GM12864 (cell line): ENCODE measurements around the gene PAPPA.

Experiments
- DNase-seq: peaks from one replicate; pipeline ENCODE4 v3.0.0-alpha.2; 2011; ENCODE audit warnings: low read depth
- H3K4me3 ChIP-seq: 2 replicates; pipeline ENCODE4 v1.5.1; 2011; ENCODE audit warnings: mild to moderate bottlenecking, low read depth, low read length, control low read depth
- TF ChIP-seq, protein P1 (sequence below): IDR thresholded peaks from 2 replicates; pipeline ENCODE4 v1.5.1; 2011; ENCODE audit warnings: low read depth, mild to moderate bottlenecking, moderate library complexity, low read length, control low read depth, inconsistent platforms; ENCODE audit errors: missing control alignments

PAPPA gene

DNA sequence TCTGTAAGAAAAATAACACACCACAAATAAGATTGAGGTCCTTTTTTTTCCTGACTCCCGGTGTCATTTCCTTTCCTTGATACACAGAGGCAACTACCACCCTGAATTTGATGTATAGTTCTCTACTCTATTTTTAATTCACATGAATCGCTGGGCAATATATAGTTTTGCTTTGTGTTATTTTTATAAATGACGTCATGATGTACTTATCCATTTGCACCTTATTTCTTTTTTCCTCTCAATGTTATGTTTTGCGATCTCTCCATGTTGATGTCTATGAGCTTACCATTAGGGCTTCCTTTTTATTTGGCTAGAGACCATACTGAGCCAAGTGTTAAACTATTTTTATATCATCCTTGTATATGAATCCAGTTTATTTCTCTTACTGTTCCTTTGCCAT lies 175.9 kb downstream of the PAPPA start:
- no peak for DNase-seq
- H3K4me3 ChIP-seq = no peak overlapping the region
- TF ChIP-seq, protein P1, sequence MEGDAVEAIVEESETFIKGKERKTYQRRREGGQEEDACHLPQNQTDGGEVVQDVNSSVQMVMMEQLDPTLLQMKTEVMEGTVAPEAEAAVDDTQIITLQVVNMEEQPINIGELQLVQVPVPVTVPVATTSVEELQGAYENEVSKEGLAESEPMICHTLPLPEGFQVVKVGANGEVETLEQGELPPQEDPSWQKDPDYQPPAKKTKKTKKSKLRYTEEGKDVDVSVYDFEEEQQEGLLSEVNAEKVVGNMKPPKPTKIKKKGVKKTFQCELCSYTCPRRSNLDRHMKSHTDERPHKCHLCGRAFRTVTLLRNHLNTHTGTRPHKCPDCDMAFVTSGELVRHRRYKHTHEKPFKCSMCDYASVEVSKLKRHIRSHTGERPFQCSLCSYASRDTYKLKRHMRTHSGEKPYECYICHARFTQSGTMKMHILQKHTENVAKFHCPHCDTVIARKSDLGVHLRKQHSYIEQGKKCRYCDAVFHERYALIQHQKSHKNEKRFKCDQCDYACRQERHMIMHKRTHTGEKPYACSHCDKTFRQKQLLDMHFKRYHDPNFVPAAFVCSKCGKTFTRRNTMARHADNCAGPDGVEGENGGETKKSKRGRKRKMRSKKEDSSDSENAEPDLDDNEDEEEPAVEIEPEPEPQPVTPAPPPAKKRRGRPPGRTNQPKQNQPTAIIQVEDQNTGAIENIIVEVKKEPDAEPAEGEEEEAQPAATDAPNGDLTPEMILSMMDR = no peak

DNA sequence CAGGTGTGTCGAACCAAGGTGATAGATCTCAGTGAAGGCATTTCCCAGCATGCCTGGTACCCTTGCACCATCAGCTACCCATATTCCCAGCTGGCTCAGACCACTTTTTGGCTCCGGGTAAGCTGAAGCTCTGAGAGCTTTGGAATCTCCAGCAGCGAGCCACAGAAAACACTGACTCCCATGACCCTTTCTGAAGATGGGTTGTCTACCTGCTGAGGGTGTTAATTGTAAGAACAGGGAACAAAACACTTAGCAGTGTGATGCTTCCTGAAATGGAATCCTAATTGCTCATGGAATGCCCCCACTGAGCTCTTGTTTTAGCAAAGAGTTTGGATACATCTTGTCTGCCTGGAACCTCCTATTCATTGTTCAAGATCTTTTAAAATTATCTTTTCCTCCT lies 177.7 kb downstream of the PAPPA start:
- TF ChIP-seq, protein P1 = no peak
- no peak for DNase-seq
- no peak overlapping the region for H3K4me3 ChIP-seq

DNA sequence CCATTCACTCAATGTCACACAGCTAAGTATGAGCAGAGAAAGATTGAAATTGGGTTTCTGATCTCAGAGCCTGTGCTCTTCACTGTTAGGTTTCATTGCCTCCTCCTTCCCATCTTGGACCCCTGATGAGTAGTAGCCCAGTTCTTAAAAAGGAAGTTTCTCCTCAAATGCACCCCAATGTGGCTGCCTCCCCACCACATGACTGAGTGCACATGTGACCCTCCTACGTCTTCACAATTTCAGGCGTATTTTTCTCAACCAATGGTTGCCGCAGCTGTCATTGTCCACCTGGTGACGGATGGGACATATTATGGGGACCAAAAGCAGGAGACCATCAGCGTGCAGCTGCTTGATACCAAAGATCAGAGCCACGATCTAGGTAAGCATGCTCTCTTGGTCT lies 178.5 kb downstream of the PAPPA start:
- TF ChIP-seq, protein P1 = no peak
- no peak overlapping the region for H3K4me3 ChIP-seq
- no peak for DNase-seq

DNA sequence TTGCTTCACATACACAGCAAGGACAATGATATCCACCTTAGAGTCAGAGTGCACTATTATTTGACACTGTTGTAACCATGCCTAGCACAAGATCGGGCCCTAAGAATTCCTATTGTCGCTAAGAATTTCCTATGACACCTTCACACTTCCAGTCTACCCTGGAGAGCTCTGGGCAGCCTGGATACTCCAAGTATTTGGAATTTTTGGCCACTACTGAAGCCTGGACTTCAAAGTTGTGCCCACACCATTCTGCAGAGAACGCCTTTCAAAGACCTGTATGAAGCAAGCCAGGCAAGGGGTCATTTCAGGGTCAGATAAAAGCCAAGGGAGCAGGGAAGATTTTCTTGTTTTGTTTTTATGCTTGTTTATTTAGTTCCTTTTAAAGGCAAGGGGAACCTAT lies 179.7 kb downstream of the PAPPA start:
- DNase-seq = no peak
- TF ChIP-seq, protein P1 = no peak
- H3K4me3 ChIP-seq = no peak overlapping the region

DNA sequence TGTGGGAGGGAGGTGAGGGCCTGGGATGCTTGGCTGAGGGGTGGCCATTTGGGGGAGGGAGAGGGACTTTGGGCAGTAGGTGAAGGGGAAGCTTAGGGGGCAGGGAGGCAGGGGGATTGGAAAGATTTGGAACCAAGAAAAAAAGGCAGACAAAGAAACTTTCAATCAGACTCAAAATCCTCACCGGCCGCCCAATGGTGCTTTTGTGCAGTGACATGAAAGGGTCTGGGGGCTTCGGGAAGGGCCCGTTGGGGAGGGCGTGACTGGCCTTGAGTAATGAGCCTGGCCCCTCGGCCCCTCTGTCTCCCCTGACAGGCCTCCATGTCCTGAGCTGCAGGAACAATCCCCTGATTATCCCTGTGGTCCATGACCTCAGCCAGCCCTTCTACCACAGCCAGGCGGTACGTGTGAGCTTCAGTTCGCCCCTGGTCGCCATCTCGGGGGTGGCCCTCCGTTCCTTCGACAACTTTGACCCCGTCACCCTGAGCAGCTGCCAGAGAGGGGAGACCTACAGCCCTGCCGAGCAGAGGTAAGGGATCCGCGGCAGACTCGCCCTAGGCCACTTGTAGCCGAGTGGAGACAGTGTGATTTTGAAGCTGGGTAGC lies 181.1 kb downstream of the PAPPA start:
- no peak overlapping the region for H3K4me3 ChIP-seq
- DNase-seq = no peak
- TF ChIP-seq, protein P1 = no peak

DNA sequence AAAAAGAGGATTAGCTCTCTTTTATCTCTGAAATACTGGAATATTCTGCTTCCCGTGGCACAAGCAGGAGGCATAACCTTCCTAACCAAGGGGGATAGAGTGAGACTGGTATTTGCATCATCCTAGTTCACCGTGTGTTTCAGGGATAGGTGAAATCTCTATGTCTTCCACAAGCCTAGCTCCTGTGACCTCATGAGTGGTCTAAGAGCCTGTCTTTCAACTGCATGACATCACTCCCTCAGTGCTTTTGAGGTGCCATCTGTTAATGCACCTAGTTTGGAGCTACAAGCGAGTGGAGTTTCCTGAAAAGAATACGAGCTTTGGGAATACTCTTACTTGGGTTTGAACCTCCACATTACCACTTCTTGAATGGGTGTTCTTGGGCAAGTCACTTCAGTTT lies 181.8 kb downstream of the PAPPA start:
- TF ChIP-seq, protein P1 = no peak
- H3K4me3 ChIP-seq = no peak overlapping the region
- DNase-seq = no peak

DNA sequence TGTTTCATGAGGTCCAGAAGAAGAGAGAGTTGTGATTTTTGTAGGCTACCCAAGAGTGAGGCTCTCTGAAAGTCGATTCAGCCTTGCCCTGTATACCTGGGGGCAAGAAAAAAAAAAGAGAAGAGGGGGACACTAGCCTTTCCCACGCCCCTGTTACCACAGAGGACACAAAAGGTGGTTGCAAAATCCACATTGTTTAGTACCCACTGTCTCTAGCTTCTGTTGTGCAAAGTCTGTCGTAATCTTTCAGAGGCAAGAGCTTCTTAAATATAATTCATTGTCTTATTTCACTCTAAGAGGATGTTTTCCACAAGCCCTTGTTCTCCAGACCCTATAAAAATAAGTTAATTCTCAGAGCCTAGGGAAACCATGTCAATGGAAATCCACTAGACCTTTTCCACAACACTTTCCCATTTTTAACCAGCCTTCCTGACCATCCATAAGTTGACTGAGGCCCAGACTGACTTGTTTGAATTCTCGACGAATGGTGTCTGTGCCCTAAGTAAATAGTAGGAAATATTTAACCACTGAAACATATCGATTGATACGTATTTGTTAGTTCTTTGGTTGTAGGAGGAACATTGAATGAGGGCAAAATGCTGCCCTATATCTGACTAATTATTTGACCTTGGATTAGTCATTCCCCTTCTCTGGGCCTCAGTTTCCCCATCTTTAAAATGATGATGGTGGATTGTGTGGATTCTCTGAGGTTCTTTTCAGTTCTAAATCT lies 182.7 kb downstream of the PAPPA start:
- TF ChIP-seq, protein P1 = no peak
- no peak for DNase-seq
- no peak overlapping the region for H3K4me3 ChIP-seq
